ENCODE data around the gene CCT4. TPM values are rescaled to one million over a fixed set of nuclear protein-coding genes. Genes with fewer than 3 reads are reported as not detected.

Gene CCT4

Small RNAs within 50 kb of the gene (small RNA-seq; reads per million reads assigned to genes)
- not detected for gene RF00019 (ENCODE audit: insufficient read depth)

All from mesendoderm (in vitro differentiated cells).